GM06990 (cell line): ENCODE measurements around the gene GPR139.

Source experiments
- DNase-seq: peaks from one replicate; pipeline ENCODE4 v3.0.0-alpha.2; 2011; ENCODE audit not compliant: insufficient read length; ENCODE audit errors: extremely low read depth
- H3K27me3 ChIP-seq: replicated peaks from 2 replicates; pipeline ENCODE4 v1.6.0; 2011; ENCODE audit warnings: low read length; ENCODE audit not compliant: control insufficient read depth, insufficient read depth
- H3K36me3 ChIP-seq: 2 replicates; pipeline ENCODE4 v1.5.1; 2011; ENCODE audit warnings: low read length; ENCODE audit not compliant: control insufficient read depth, insufficient read depth
- H3K4me3 ChIP-seq: replicated peaks from 2 replicates; pipeline ENCODE4 v1.5.1; 2011; ENCODE audit warnings: low read depth, mild to moderate bottlenecking, control low read depth, low read length
- TF ChIP-seq, protein P1 (sequence below): IDR thresholded peaks from 2 replicates; pipeline ENCODE4 v1.5.1; 2011; ENCODE audit warnings: low read length, control low read depth, mild to moderate bottlenecking, inconsistent platforms; ENCODE audit not compliant: insufficient read depth, poor library complexity, severe bottlenecking

Gene GPR139

GRCh38 chr16:20089246-20089965, 15.7 kb upstream of the GPR139 start:
- TF ChIP-seq, protein P1, sequence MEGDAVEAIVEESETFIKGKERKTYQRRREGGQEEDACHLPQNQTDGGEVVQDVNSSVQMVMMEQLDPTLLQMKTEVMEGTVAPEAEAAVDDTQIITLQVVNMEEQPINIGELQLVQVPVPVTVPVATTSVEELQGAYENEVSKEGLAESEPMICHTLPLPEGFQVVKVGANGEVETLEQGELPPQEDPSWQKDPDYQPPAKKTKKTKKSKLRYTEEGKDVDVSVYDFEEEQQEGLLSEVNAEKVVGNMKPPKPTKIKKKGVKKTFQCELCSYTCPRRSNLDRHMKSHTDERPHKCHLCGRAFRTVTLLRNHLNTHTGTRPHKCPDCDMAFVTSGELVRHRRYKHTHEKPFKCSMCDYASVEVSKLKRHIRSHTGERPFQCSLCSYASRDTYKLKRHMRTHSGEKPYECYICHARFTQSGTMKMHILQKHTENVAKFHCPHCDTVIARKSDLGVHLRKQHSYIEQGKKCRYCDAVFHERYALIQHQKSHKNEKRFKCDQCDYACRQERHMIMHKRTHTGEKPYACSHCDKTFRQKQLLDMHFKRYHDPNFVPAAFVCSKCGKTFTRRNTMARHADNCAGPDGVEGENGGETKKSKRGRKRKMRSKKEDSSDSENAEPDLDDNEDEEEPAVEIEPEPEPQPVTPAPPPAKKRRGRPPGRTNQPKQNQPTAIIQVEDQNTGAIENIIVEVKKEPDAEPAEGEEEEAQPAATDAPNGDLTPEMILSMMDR, result no peak
- Histone ChIP-seq H3K27me3 (no peaks in the 10 kb centered on the region), H3K36me3 (no peaks in the 10 kb centered on the region), H3K4me3 (no peak overlapping the region)
- DNase-seq, result no peak

DNA sequence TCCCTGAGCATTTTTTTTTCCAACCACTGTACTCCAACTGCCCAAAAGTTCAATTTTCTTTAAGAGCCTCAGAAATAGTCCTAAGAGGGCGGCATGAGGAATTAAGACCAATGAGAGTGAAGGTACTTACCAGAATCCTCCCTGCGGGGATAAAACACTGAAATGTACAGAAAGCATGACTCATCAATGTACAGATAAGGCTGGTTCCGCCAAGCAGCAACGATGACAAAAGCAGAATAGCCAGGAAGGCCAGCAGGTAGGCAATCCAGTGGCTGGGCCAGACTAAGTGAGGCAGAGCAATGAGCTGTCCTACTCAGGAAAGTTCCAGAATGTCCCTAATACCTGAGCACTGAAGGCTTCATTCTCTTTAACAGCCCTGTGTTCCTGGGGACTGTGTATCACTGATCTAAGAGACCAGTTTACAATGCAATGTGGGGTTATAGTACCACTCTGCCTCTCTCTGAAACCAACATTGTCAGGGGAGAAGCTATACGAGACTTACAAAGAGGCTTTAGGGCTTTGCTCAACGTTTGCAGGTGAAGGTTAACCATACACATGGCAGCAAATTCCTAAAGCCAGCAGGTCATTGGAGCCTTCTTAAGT, 11.0 kb upstream of the GPR139 start:
- DNase-seq, result no peak
- Histone ChIP-seq H3K36me3 (no peaks in the 10 kb centered on the region), H3K4me3 (no peak overlapping the region), H3K27me3 (no peaks in the 10 kb centered on the region; the same call in 1 of the 2 replicates)
- TF ChIP-seq, protein P1, result no peak

GRCh38 chr16:20079106-20079505, 5.4 kb upstream of the GPR139 start:
- H3K4me3 ChIP-seq, result no peak overlapping the region
- DNase-seq, result no peak
- H3K36me3 ChIP-seq, result no peaks in the 10 kb centered on the region
- TF ChIP-seq, protein P1, result no peak
- no peaks in the 10 kb centered on the region; the same call in none of the 2 replicates for H3K27me3 ChIP-seq

DNA sequence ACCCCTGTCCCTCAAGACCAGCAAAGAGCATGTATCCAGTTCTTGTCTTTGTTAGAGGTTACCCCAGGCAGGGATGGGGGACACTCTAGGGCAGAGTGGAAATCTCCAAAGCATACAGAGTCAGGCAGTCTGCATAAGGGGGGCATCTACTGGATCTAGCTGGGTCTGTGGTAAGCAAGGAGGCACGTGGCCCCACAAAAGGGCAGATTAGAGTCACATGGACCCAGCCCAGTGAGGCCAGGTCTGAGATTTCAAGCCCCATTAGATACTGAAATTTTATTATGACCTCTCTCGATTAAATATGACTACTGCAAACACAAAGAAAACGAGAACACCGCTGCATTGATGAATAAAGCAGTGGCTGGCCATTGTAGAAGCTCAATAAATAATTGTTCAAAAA, 1.6 kb upstream of the GPR139 start:
- H3K36me3 ChIP-seq, result no peaks in the 10 kb centered on the region
- TF ChIP-seq, protein P1, result no peak
- DNase-seq, result no peak
- no peaks in the 10 kb centered on the region; the same call in none of the 2 replicates for H3K27me3 ChIP-seq
- H3K4me3 ChIP-seq, result no peak overlapping the region

GRCh38 chr16:20074099-20074991, 655 bp upstream of the GPR139 start:
- TF ChIP-seq, protein P1, result no peak
- Histone ChIP-seq H3K36me3 (no peaks in the 10 kb centered on the region), H3K4me3 (no peak overlapping the region), H3K27me3 (no peaks in the 10 kb centered on the region; the same call in none of the 2 replicates)
- no peak for DNase-seq
